GM12864 (cell line): Measurements from ENCODE around the gene RAB13.

ENCODE experiments used
- DNase-seq: peaks from one replicate; pipeline ENCODE4 v3.0.0-alpha.2; 2011; ENCODE audit warnings: low read depth
- H3K4me3 ChIP-seq: 2 replicates; pipeline ENCODE4 v1.5.1; 2011; ENCODE audit warnings: mild to moderate bottlenecking, low read depth, low read length, control low read depth
- CTCF ChIP-seq: IDR thresholded peaks from 2 replicates; pipeline ENCODE4 v1.5.1; 2011; ENCODE audit warnings: low read depth, mild to moderate bottlenecking, moderate library complexity, low read length, control low read depth, inconsistent platforms; ENCODE audit errors: missing control alignments

RAB13 gene

GRCh38 chr1:153937331-153937730 is 48.8 kb downstream of the RAB13 start:
- H3K4me3 ChIP-seq = no peak overlapping the region
- no peak for DNase-seq
- TF ChIP-seq CTCF = no peak

- H3K4me3 ChIP-seq = no peak overlapping the region
- TF ChIP-seq CTCF = no peak
- DNase-seq = no peak
These were observed 49.9 kb downstream of the RAB13 start for GRCh38 chr1:153936011-153936802.

- no peak for TF ChIP-seq CTCF
- H3K4me3 ChIP-seq = no peak overlapping the region
- DNase-seq = no peak
These were observed 51.4 kb downstream of the RAB13 start for GRCh38 chr1:153934746-153935145.

- DNase-seq = no peak
- no peak overlapping the region for H3K4me3 ChIP-seq
- no peak for TF ChIP-seq CTCF
These were observed 52.2 kb downstream of the RAB13 start for GRCh38 chr1:153933955-153934354.

- no peak overlapping the region for H3K4me3 ChIP-seq
- DNase-seq = no peak
- no peak for TF ChIP-seq CTCF
These were observed 52.7 kb downstream of the RAB13 start for GRCh38 chr1:153933430-153933829.

- DNase-seq = no peak
- TF ChIP-seq CTCF = no peak
- H3K4me3 ChIP-seq = no peak overlapping the region
These were observed 53.7 kb downstream of the RAB13 start for GRCh38 chr1:153932156-153933131.
